Activated CD4-positive, alpha-beta T cell treated with anti-CD3 and anti-CD28 coated beads, Interleukin-2, amount 50 U/mL, for 16 hours (primary cell): Measurements from ENCODE around the gene MYL1.

Source experiments
- DNase-seq: peaks from one replicate; pipeline ENCODE4 v3.0.0-alpha.2; 2020

MYL1 gene

DNA sequence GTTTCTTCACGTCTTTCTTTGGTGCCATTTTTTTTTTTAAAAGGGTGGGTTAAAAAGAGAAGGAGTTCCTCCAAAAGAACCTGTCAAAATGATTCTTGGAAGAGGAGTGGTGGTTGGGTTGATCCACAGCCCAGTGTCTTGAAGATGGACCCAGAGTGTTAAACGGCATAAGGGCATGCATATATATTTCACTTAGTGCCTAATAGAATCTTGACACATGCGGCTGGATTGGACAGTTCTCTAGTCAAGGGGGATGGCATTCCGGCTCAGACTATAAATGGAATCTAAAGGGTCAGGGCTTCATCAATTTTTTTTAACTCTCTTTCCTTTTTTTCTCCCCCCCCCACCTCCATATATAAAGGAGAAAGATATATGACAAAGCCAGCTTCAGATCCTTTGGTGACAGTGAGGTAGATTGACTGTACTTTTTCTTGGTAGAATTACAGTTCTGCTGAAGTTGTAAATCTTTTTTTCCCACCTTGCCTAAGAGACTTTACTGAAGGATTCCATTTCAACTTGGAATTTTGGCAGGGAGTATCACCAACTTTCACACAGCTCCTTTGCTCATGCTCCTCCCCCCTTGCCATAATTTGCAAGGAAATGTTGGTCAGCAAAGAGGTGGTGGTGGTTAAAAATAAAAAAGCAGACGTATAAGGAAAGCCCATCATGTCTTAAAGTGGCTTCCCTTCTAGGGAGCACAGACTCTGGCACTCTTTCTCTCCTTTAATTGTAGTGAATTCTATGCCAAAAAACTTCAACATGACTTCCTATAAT, at the start of gene MYL1:
MYL1 (minus strand) TSS at position 160 of the 774 bp plus-strand sequence; CDS start at position 28, 132 bp downstream.
- no peak for DNase-seq

GRCh38 chr2:210363876-210364275, 48.9 kb upstream of the MYL1 start:
- no peak for DNase-seq

- DNase-seq, result no peak
Observed at GRCh38 chr2:210363261-210363660, 48.3 kb upstream of the MYL1 start.

DNA sequence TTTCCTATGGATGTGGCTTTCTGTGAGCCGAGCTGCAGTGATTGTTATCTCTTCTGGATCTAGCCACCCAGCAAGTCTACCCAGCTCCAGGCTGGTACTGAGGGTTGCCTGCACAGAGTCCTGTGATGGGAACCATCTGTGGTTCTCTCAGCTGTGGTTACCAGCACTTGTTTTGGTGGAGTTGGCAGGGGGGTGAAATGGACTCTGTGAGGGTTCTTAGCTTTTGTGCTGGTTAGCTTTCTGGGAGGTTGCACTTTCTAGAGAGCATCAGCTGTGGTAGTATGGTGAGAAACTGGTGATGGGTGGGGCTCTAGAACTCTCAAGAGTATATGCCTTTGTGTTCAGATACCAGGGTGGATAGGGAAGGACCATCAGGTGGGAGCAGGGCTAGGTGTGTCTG, 45.4 kb upstream of the MYL1 start:
- DNase-seq, result no peak

- no peak for DNase-seq
Observed at GRCh38 chr2:210356944-210357343, 42.0 kb upstream of the MYL1 start.

- DNase-seq, result no peak
Observed at GRCh38 chr2:210337159-210337558, 22.2 kb upstream of the MYL1 start.

GRCh38 chr2:210324906-210325305, 9.9 kb upstream of the MYL1 start:
- DNase-seq, result no peak

GRCh38 chr2:210324458-210324857, 9.5 kb upstream of the MYL1 start:
- DNase-seq, result no peak

GRCh38 chr2:210323003-210323402, 8.0 kb upstream of the MYL1 start:
- DNase-seq, result no peak

DNA sequence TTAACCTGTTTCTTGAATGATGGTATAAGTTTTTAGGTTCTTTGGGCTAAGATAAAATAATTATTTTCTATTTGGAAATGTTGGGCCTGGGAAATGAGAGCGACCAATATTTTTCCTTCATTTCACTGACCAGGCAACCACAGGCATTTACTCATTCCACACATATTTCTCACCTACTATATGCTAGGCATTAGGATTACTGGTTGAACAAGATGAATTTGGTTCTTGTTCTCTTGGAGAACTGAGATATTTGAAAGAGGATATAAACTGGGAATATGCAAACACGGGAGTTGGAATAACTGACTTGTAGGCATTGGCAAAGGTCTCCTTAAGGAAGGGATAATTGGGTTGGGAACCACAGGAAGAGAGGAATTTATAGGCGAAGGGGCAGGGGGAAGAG, 3.9 kb upstream of the MYL1 start:
- no peak for DNase-seq

GRCh38 chr2:210318486-210318885, 3.5 kb upstream of the MYL1 start:
- DNase-seq, result no peak

DNA sequence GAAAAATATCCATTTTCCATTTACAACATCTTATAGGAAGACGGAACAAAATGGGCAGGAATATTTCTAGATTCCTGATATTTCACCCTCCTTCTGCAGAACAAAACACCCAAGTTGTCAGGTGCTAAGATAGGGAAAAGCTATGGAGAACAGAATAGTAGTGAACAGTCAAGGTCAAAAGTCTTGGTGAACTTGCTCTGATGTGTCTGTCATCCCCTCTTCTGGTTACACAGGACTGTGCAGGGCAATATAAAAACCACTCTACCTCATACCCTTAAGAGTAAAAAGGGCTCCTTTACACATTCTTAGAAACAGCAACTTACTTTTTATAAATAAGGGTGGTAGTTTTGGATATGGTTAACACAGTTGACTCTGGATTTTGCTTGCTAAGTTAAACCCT, 4.4 kb downstream of the MYL1 start:
- no peak for DNase-seq

DNA sequence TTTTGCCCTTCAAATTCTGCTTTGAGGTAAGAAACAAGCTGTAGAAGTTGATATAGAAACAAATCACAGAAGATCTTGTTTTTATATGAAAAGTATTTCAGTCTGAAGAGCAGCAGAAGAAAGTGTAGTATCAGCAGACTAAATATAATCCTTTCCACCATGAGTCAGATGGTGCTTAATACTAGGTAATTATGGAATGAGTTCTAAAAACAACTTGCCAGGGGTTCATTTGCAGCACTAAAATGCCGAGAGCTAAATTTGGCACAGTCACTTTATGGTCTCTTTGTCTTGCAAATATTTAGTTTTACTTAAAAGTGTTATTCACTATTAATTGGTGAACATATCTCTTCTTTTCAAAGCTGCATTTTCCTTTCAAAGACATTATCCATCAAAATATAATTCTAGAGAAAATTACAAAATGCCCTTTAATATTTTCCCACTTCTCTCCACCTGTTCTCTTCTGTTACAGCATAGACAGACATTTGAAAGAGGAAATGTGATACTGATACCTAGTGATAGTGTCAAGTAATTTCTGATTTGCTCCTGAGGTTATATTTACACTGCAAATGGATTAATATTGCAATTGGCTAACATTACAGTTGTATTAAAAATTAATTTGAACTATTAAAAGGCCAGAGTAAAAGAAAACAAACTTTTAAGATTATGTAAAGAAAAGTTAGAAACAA, 5.3 kb downstream of the MYL1 start:
- no peak for DNase-seq

DNA sequence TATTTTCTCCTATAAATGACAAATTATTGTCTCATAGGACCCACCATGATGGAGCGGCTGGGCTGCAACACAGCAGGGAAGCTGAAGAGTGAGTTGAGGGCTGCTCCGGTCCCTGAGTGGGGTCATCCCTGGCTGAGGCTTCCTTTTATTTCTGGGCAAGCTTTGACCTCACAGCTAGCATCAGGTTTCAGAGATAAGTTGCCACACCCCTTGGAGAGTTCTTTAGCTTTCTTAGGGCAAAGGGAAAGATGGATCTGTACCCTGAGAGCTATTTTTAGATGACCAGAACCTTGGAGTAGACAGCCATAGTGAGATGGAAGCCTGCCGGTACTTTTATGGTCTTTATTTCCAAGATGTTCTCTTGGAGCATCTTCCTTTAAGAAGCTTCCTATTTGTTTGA, 11.5 kb downstream of the MYL1 start:
- DNase-seq, result no peak

DNA sequence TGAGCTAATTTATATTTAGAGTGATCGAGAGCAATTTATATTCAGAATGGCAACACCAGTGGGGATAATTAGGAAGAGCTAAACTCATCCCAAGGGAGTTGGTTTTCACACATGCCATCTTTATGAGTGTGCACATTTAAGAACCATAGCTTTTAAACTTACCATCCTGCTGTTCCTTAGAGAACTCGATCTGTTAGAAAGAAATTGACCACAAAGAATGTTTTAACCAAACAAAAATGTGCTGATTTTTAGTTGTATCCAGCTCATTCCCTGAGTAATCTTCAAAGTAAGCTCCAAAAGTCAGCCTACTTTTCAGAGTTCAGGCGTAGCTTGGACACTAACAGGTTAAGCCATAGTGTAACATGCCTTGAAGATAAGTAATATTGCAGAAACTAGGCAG, 12.6 kb downstream of the MYL1 start:
- DNase-seq, result no peak

GRCh38 chr2:210299866-210300373, 15.1 kb downstream of the MYL1 start:
- no peak for DNase-seq

GRCh38 chr2:210288408-210288807, 26.6 kb downstream of the MYL1 start:
- no peak for DNase-seq

- no peak for DNase-seq
Observed at GRCh38 chr2:210287301-210287700, 27.7 kb downstream of the MYL1 start.

- DNase-seq, result no peak
Observed at GRCh38 chr2:210286123-210286680, 28.8 kb downstream of the MYL1 start.

- no peak for DNase-seq
Observed at GRCh38 chr2:210277133-210277532, 37.8 kb downstream of the MYL1 start.

DNA sequence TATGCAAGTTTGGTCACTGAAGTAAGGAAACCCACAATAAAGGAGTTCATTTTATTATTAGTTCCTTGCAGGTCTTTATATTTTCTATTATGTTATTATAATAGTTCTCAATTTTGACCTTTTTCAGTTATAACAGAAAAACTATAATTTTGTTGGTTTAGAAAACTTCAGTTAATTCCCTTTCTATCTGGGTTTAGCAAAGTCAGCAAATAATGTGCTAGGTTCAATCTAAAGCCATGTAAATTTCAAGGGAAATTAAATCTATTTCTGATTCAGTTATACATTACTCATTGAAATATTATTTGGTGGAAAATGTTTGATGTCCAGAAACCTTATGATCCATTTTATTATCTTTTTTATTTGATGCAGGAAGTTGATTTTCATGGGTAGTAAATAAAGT, 43.7 kb downstream of the MYL1 start:
- no peak for DNase-seq

- no peak for DNase-seq
Observed at GRCh38 chr2:210269148-210269547, 45.8 kb downstream of the MYL1 start.

DNA sequence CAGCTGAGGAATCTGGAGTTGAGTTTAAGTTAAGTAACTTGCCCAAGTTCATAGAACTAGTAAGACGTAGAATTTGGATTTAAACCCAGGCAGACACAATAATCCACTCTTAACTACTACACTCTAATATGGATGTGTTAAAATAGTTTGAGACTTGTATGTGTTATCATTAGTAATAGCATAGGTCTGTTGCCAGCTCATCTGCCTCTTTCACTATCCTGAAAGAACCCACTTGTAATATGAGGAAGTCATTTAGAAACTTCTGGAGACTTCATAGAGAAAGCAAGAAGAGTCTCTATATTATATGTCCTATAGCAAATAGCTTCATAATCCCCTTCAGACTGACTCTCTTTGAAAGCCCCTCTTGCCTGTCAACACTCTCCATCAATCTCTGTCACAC, 46.7 kb downstream of the MYL1 start:
- no peak for DNase-seq

DNA sequence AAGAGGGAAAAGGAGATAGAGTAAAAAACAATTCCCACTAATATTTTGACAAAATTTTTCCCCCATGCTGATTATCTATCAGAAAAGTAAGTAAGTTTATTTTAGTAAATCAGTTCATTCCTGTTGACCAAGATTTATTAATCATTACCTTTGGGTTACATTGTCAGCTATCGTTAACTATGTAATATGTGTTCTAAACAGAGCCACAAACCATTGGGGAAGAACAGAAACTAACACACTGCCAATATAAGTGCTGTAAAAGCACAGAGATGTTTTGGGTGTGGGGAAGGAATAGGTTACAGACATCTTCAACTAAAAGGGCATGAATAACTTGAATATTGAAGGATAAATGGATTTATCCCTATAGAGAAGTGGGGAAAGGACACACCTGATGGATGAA, 47.3 kb downstream of the MYL1 start:
- DNase-seq, result no peak
